SIG-M5 treated with dmso at 0.1 percent for 504 hours (cell line): ENCODE results near the gene TIGD2.
"Not testable (repeated sequence)": the region's sequence is repeated elsewhere in the genome, so short reads cannot be mapped to it uniquely, and the experiment has no call there.

ENCODE experiments used
- DNase-seq: peaks from one replicate; lab custom pipeline; 2025; ENCODE audit not compliant: unreplicated experiment; lab: John Stamatoyannopoulos, UW

TIGD2 gene

DNA sequence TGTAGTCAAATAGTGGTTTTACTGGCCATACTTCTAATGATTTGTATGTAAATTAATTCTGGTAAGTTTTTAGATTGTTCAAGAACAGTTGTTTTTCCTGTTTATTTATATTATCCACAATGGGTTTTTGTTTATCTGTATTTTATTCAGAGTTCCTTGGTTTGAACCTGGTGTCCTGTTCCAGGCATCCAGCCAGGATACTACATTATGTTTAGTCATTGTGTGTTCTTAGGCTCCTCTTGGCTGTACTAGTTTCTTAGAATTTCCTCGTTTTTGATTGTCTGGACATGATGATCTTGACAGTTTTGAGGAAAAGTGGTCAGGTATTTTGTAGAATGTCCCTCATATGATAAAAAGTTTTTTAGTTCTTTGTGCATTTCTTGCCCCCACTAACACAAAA lies 7.8 kb downstream of the TIGD2 start:
- DNase-seq: no peak

DNA sequence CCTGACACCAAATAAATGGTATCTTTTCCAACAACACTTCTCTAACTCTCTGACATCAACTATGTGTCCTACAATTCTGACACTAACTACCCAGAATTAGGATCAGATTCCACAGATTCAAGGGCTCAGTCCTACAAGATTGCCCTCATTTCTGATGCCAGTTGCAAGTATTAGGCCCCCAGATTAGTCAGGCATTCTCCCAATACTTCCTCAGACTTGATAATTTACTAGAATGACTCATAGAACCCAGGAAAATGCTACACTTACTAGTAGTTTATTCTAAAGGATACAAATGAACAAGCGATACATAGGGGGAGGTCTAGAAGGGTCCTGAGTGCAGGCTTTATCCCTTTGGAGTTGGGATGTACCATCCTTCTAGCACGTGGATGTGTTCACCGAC lies 8.5 kb downstream of the TIGD2 start:
- no peak for DNase-seq

DNA sequence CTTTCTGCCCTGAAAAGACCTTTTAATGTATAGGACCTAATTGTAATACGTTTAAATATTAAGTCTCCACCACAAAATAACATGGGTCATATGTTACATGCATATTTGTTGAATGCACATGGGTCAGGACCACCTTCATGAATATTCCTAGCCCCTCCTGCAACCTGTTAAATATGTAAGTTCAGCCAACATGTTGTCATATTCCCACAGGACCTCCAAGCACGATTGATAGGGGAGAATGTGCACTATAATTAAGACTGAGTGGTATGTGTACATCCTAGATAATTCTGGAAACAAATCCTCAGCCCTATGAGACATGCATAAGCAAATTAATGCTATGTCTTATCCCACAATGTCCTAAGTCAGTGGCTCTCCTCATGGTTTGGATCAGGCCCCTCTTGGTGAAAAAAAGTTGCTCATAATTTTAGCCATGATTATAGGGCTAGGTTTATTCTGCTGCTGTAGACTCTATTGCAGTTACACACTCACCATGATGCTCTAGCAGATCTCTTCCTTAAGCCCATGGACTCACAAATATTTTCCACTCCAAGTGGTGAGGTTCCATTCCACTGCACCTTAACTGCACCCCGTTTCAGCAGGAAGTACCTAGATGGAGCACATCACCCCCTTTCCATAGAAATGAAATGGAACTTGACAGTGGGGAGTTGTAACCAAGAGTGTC lies 10.2 kb downstream of the TIGD2 start:
- no peak for DNase-seq

DNA sequence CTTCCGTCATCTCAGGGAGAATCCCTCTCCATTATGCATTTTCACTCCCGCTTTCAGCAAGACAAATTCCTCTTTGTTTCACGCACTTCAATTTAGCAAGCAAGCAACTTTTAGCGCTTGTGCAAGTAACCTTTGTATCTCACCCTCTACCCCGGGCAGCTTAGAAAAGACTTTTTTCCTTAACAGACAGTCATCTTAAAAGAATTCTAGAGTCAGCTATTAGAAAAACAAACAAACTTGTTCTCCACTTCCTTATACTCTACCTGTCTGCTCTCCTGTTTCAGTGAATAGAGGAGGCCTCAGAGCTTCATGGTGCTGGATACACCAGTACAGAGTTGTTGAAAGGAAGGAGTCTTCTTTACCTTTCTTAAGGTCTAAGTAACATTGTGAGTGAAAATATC lies 12.1 kb downstream of the TIGD2 start:
- DNase-seq: peak; percentile 16

DNA sequence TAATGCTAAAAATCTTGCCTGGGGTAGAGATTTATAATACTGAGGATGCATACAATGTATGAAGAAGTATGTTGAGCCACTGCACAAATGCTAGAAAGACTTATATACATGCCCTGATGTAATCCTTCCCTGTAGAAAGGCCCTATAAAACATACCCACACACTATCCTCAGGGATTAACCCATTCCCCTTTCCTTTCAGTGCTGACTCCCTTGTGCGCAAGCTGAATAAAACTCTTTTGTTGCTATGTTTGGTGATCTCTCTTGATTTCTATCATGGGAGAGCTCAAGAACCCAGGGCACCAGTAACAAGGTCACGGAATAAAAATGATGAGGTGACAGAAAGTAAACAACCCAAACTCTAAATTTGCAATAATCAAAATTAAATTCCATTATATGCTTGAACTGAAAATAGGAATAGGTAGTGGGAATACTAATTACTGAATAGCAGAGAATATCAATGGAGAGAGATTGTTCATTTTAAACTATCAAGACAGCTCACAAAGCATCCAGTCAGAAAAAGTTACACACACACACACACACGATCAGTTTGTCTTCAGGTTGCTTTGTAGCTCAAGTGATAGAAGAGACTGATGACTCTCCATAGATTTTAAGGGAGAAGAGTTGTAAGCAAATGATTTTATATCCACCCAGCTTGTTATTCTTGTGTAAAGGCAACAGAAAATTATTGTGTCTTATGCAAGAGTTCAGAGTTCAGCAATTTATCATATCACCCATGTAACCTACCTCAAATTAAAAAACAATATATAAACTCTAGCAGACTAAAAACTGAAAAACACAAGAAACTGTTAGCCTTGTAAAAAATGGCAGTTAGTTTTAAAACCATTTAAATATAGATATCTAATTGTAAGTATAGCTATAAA lies 14.8 kb downstream of the TIGD2 start:
- DNase-seq: no peak

DNA sequence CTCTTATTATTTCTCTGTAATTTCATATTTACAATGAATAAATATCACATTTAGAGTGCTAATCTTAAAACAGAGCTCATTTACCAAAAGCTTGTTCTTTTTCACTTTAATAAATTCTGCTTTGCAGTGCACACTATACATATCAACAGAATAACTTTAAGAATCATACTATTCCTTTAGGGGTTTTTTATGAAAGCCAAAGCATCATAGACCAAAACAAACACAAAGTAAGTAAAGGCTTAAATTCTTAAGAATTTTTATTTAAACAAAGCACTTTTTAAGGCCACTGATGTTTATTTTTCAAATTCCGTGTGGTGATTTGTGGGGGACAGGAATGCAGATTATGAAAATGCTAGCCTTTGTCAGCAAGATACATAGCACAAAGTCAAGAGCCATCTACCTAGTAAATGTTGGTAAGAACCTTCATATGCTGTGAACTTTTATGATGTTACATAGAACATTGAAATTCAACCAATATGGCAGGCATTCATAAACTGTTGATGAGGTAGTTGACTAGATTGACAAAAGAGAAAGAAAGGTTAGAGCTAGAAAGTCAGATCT lies 17.8 kb downstream of the TIGD2 start:
- DNase-seq: no peak

DNA sequence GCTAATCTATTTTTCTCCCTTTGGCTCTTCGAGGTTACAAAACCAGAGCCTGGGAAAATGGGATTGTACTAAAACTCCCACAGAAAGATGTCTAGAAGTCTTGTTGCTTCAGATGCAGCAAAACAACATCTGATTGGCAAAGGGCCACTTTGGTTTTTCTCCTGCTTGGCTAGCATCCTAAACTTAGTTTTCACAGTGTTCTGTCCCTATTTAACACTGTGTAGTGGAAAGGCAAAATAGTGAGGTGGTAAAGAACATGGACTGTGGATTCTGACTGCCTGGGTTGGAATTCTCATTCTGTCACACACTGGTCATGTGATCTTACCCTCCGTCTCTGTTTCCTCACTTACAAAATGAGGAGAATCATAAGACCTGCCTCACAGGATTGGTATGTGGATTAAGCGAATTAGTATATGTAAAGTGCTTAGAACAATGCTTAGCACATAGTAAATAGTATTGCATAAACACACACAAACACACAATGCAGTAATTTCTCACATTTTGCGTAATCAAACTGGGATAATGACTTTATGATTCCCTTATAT lies 23.5 kb downstream of the TIGD2 start:
- DNase-seq: no peak

DNA sequence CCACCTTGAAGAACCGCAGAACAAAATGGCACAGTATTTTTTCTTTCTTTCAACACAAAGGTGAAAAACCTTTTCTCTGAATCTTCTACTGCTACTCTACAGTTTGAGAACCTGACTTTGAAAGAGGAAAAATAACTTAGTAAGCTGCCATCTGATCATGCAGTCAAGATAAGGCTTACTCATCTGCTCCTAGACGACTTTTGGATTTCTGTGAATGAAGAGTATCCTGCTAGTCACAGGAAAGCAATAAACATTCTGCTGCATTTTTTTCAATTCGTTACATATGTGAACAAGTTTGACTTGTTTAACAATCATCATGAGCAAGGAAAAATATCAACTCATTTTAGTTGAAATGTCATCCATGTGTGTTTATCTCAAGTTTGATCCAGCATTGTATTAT lies 25.2 kb downstream of the TIGD2 start:
- DNase-seq: no peak

DNA sequence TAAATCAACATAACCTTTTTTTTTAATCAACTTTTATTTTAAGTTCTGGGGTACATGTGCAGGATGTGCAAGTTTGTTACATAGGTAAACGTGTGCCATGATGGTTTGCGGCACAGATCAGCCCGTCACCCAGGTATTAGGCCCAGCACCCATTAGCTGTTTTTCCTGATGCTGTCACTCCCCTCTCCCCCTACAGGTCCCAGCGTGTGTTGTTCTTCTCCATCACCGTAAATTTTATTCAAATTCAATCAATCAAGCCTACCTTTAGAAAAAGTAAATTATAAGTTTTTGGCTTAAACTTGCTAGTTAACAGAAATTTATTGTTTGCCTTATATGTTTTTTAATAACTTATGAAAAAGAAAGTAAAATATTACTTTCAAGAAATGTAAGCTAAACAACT lies 25.9 kb downstream of the TIGD2 start:
- no peak for DNase-seq

DNA sequence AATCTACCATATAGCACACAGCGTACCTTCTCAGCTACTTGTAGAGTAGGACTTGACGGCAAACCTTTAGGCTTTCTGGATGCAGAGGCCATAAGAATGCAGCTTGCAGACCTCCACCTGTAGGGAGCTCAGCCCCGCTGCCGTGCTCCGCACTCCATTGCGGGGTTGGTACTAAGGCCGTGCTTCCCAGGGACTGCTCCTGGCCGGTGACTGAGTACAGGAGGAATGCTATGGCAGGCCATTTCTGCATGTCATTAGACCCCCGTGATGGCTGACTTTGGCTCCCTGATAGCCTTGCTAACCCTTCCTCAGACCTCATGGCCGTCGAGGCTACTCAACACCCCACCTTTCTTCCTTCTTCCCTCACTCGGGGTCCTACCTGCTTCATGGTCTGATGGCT lies 26.4 kb downstream of the TIGD2 start:
- DNase-seq: no peak

DNA sequence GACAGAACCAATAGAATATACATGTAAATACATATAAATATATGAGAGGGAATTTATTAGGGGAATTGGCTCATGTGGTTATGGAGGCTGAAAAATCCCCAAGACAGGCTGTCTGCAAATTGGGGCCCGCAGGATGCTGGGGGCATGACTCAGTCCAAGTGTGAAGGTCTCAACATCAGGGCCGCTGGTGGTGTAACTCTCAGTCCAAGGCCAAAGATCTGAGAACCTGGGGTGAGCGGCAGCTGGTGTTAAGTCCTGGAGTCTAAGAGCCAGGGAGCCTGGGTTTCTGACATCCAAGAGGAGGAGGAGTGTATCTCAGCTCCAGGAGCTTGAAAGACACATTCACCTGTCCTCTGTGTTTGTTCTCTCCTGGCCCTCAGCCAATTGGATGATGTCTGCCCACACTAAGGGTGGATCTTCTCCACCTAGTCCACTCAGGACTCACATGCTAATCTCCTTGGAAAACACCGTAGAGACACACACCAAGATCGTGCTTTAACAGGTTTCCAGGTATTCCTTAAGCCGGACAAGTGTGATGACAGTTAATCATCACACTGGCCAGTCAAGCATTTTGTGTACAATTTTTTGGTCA lies 28.9 kb downstream of the TIGD2 start:
- DNase-seq: no peak

DNA sequence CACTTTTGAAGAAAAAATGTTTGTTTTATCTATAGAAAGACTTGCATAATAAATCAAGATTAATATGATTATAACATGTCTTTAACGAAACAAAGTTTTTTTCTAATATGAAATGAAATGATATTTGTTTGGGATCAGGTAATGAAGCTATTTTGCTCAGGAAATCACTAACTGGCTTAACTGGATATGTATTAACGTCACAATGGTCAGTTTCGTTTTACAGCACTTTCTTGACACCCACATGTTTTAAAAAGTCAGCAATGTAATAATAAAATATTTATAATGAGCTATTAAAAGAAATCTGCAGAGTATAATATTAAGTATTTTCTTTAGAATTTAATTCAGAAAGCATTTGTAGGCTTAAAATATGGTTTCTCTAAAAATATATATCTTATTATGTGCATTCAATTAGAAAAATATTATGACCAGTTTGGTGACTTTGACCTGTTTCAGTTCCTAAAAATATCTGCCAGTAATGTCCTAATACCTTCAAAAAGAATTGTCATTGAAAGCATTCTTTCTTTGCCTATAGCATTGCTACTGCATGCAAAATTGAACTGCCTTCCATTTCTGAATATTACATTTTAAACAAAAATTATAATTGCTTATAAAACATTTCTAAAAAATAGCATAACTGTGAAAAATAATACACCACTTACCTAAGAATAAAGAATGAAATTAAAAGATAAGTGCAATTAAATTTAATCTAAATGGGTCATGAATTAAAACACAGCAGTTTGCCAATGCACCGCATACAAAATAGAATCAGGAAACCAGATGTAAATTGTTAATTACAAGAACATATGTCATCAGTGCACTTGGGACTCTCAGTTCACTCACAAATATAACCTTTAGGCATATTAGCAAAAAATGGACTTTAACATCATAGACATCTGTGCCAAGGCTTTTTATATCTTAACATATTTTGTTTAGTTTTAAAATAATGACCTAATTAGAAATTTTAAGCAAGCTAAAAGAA lies 31.6 kb downstream of the TIGD2 start:
- no peak for DNase-seq

DNA sequence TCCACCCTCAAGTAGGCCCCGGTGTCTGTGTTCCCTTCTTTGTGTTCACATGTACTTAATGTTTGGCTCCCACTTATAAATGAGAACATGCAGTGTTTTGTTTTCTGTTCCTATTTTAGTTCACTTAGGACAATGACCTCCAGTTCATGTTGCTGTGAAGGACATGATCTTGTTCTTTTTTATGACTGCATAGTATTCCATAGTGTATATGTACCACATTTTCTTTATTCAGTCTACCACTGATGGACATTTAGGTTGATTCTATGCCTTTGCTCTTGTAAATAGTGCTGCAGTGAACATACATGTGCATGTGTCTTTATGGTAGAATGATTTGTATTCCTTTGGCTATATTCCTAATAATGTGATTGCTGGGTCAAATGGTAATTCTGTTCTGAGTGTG lies 33.3 kb downstream of the TIGD2 start:
- not testable (repeated sequence) for DNase-seq

DNA sequence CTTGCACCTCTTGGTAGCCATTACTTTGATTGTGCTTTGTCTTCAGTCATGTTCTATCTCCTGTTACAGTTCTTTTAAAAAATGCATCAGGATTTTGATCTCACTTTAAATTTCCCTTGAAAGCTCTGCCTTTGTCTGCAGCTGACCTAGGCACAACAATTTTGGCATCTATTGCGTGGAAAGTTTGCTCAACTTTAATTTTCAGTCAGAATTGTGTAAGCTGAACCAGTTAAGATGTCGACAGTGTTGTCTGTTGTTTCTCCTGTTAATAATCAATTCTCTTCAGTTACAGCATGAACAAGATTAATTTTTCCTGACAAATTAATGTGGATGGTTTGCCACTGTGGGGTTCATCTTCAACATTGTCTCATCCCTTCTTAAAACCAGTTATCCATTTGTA lies 34.9 kb downstream of the TIGD2 start:
- no peak for DNase-seq

DNA sequence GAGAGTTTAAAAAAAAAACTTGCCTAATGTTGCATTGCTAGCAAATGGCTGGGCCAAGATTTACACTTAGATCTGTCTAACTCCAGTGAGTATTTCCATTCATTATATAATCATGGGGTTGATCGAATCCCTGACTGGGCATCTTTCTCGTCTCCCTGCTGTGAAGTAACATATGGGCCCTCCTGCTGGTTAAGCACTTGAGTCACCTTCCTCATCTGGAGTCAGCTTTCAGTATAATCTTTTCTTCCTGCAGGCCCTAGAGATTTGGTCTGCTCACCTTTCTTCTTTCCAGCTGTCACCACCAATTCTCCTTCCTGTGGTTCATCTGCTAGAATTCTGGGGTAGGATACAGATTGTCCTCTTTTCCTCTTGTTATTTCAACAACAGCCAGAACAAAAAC lies 41.6 kb downstream of the TIGD2 start:
- DNase-seq: no peak

DNA sequence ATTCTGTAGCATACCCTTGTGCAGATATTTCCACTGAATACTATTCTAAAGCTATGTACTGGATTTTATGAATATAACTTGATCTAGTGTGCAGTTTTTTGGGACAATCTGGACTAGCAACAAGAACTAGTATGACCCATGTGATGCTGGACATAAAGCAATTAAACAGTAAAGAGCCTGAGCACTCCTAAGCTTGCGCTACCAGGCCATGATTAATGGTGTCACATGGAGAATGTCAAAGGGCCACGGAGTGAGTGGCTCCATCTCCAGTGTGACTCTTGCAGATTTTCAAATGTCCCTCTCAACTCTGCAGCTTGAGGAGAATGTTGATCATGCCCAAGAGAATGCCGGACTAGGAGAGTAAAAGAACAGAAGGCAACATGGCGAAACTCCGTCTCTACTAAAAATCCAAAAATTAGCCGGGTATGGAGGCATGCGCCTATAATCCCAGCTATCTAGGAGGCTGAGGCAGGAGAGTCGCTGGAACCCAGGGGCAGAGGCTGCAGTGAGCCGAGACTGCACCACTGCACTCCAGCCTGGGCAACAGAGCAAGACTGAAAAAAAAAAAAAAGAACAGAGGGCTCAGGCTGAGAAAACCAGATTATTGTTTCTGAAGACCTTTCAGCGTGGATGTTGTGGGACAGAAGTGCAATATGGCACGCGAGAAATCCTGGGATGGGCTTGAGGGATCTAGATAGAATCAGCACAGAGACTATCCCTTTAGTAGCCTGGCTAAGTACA lies 45.0 kb downstream of the TIGD2 start:
- DNase-seq: no peak

DNA sequence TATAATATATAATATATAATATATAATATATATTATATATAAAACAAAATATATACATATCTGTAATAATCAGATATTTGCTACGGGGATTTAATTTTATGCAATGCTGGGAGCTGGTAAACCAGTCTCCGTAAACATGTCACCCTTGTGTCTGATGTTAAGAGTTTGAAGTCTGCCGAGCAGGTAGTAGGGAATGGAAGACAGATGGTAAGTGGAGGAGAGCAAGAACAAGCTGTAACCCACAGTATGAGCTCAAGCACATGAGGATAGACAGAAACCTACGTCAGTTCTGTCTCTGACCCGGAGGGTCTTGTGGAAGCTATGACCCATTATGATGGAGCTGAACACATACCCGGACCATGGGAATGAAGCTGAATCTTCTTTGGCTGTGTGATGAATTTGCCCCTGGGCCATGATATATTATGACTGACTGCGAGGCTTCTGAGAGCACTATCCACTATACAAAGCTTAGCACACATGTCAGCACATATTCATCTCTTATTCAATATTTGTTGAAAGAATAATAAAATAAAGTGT lies 46.2 kb downstream of the TIGD2 start:
- no peak for DNase-seq

DNA sequence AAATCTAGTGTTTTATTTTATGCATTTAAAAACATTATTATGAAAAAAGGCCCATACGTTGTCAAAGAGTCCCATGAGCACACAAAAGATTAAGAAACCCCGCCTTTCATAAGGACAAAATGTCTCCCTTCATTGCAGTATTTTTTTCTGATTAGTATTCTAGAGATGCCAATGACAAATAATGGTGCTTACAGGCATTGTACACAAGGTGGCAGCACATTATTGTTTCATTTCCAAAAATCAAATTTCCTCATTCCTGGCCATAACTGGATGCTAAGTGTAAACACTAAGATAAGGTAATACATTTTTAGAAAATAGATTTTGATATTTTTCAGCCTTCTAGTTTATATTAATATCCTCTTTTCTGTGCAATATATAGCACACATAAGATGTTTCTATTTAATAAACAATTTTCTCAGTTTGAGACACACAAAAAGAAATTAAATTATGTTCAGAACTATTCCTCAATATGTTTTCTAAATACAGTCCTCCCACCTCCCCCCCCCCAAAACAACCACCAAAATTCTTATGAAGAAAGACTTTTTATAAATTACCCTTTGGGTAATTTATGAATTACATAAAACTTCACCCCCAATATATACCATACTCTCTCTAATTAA lies 47.7 kb downstream of the TIGD2 start:
- peak; percentile 12 for DNase-seq

DNA sequence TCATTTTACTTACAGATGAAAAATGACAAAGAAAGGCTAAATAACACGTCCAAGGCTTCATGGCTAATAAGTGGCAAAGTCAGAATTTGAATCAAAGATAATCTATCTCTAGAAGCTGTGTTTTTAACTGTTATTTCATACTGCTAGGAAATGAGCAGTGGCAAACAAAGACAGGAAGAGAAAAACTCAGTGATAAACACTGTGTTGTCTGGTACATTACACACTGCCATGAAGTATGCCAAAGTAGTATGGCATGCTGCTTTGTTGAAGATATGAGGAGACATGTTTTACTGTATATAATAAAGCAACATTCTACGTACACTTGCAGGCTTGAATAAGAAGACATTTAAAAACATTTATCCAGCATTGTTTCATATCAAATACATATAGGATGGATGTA lies 49.5 kb downstream of the TIGD2 start:
- no peak for DNase-seq
